ENCODE measurements around the gene SAYSD1.
A peak's percentile ranks its signal among the peaks of the same experiment; 100 is the strongest.
"Not testable (repeated sequence)": the region's sequence is repeated elsewhere in the genome, so short reads cannot be mapped to it uniquely, and the experiment has no call there.

SAYSD1 gene

GRCh38 chr6:39114704-39115599, at the start of gene SAYSD1:
Gene SAYSD1 (minus strand): TSS chr6:39115186. CDS start chr6:39115089, 97 bp downstream.
- peak; percentile 94 for DNase-seq

- DNase-seq = no peak
Observed at GRCh38 chr6:39157511-39157910, 42.5 kb upstream of the SAYSD1 start.

GRCh38 chr6:39156801-39157200, 41.8 kb upstream of the SAYSD1 start:
- no peak for DNase-seq

GRCh38 chr6:39154705-39155104, 39.7 kb upstream of the SAYSD1 start:
- DNase-seq = no peak

GRCh38 chr6:39153766-39154397, 38.9 kb upstream of the SAYSD1 start:
- no peak for DNase-seq

GRCh38 chr6:39152262-39152661, 37.3 kb upstream of the SAYSD1 start:
- DNase-seq = no peak

GRCh38 chr6:39151211-39151610, 36.2 kb upstream of the SAYSD1 start:
- DNase-seq = no peak

GRCh38 chr6:39144481-39145173, 29.6 kb upstream of the SAYSD1 start:
- DNase-seq = no peak

GRCh38 chr6:39143238-39143930, 28.4 kb upstream of the SAYSD1 start:
- DNase-seq = no peak

- DNase-seq = no peak
Observed at GRCh38 chr6:39140556-39141167, 25.7 kb upstream of the SAYSD1 start.

GRCh38 chr6:39137245-39137644, 22.3 kb upstream of the SAYSD1 start:
- peak in 1 of 2 donors; percentile 28 for DNase-seq

GRCh38 chr6:39136207-39136606, 21.2 kb upstream of the SAYSD1 start:
- not testable (repeated sequence) for DNase-seq

- not testable (repeated sequence) for DNase-seq
Observed at GRCh38 chr6:39134761-39135160, 19.8 kb upstream of the SAYSD1 start.

- no peak for DNase-seq
Observed at GRCh38 chr6:39130691-39131090, 15.7 kb upstream of the SAYSD1 start.

GRCh38 chr6:39128832-39129231, 13.8 kb upstream of the SAYSD1 start:
- DNase-seq = no peak

- DNase-seq = no peak
Observed at GRCh38 chr6:39128106-39128505, 13.1 kb upstream of the SAYSD1 start.

GRCh38 chr6:39124114-39124513, 9.1 kb upstream of the SAYSD1 start:
- DNase-seq = no peak

GRCh38 chr6:39118921-39119320, 3.9 kb upstream of the SAYSD1 start:
- no peak for DNase-seq

GRCh38 chr6:39114388-39114703, 640 bp downstream of the SAYSD1 start:
- no peak for DNase-seq

- DNase-seq = no peak
Observed at GRCh38 chr6:39113788-39114187, 1.2 kb downstream of the SAYSD1 start.

- no peak for DNase-seq
Observed at GRCh38 chr6:39111280-39111679, 3.7 kb downstream of the SAYSD1 start.

GRCh38 chr6:39108041-39108839, 6.7 kb downstream of the SAYSD1 start:
- no peak for DNase-seq

All from CD4-positive, alpha-beta T cell treated with Interferon alpha-2 for 1 hour (primary cell).